NOMO-1 treated with DMSO at 0.1 percent for 48 hours (cell line): ENCODE measurements around the gene VWA7.
A peak's percentile ranks its signal among the peaks of the same experiment; 100 is the strongest.

ENCODE experiments used
- DNase-seq: peaks from one replicate; lab custom pipeline; 2025; ENCODE audit not compliant: unreplicated experiment; lab: John Stamatoyannopoulos, UW

Gene VWA7

GRCh38 chr6:31732029-31732428 lies 45.1 kb downstream of the VWA7 start:
- no peak for DNase-seq

GRCh38 chr6:31730631-31731086 lies 46.5 kb downstream of the VWA7 start:
- DNase-seq = no peak

- DNase-seq = peak; percentile 67
These were observed 47.0 kb downstream of the VWA7 start for GRCh38 chr6:31729979-31730630.

GRCh38 chr6:31729515-31729978 lies 47.6 kb downstream of the VWA7 start:
- DNase-seq = peak; percentile 81

GRCh38 chr6:31728767-31729514 lies 48.2 kb downstream of the VWA7 start, which contains the start of gene DDAH2:
TSS of gene DDAH2 (minus strand) at chr6:31729299. CDS start at chr6:31729161, 138 bp downstream.
- DNase-seq = no peak

- no peak for DNase-seq
These were observed 49.1 kb downstream of the VWA7 start for GRCh38 chr6:31727717-31728671.

- peak; percentile 94 for DNase-seq
These were observed 50.0 kb downstream of the VWA7 start for GRCh38 chr6:31727034-31727716.

GRCh38 chr6:31725502-31726350 lies 51.4 kb downstream of the VWA7 start:
- no peak for DNase-seq

- DNase-seq = no peak
These were observed 53.0 kb downstream of the VWA7 start for GRCh38 chr6:31723980-31724691.

- no peak for DNase-seq
These were observed 53.7 kb downstream of the VWA7 start, which contains the start of gene MPIG6B for GRCh38 chr6:31723245-31723979. TSS of gene MPIG6B (plus strand) at chr6:31723373. CDS start at chr6:31723384, 11 bp downstream.

- no peak for DNase-seq
These were observed 55.0 kb downstream of the VWA7 start for GRCh38 chr6:31722173-31722572.

- no peak for DNase-seq
These were observed 55.6 kb downstream of the VWA7 start, which contains the start of gene LY6G6C for GRCh38 chr6:31721351-31722020. TSS of gene LY6G6C (minus strand) at chr6:31721746. CDS start at chr6:31721679, 67 bp downstream.

GRCh38 chr6:31720196-31720770 lies 56.8 kb downstream of the VWA7 start:
- no peak for DNase-seq

GRCh38 chr6:31719001-31719400 lies 58.1 kb downstream of the VWA7 start:
- DNase-seq = no peak

GRCh38 chr6:31718265-31718664 lies 58.9 kb downstream of the VWA7 start:
- DNase-seq = no peak

GRCh38 chr6:31717499-31718222 lies 59.5 kb downstream of the VWA7 start:
- DNase-seq = no peak
